T-helper 1 cell treated with Interleukin-12 subunit alpha and Interleukin-12 subunit beta and Interleukin-4 antibody, amounts not matched to agents 30 ng/mL and 1 ng/mL, for 36 hours (primary cell): ENCODE measurements around the gene HTATIP2. TPM values are rescaled to one million over a fixed set of nuclear protein-coding genes. Genes with fewer than 3 reads are reported as not detected.

ENCODE experiments used
- total RNA-seq: library from RNA; stranded (reverse); gene quantifications from 2 replicates; pipeline ENCODE4 v1.2.3, GENCODE V29; 2022

HTATIP2 gene
- total RNA-seq, 1 donor from 2014 or later, result 36.8 TPM

Other genes with a start within 250 kb of the HTATIP2 start
- gene DBX1, start 203.2 kb upstream of the HTATIP2 start, total RNA-seq, result not detected in 2 replicates
- gene PRMT3, start 24.0 kb downstream of the HTATIP2 start, total RNA-seq, result 18.1 and 20.3 TPM in 2 replicates
- not detected in 2 replicates for gene SLC6A5, start 235.9 kb downstream of the HTATIP2 start, total RNA-seq